Measurements from ENCODE around the gene CD163L1.

Gene CD163L1

DNA sequence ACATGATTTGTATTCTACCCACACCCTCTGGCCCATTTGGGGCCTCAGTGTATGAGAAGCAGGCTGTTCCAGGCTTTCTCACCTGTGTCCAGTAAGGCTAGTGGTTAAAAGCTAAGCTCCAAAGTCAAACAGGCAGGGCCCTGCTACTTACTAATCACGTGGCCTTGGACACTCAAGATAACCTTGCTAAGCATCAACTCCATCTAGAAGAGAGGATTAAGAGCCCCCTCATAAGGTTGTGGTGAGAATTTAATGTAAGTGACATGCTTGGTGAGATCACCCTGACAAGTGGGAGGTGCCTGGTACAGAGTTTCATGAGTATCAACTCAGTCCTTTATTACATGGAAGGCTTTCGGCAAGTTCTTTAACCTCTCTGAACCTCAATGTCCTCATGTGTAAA is 122.3 kb downstream of the CD163L1 start:
- no peak for DNase-seq

DNA sequence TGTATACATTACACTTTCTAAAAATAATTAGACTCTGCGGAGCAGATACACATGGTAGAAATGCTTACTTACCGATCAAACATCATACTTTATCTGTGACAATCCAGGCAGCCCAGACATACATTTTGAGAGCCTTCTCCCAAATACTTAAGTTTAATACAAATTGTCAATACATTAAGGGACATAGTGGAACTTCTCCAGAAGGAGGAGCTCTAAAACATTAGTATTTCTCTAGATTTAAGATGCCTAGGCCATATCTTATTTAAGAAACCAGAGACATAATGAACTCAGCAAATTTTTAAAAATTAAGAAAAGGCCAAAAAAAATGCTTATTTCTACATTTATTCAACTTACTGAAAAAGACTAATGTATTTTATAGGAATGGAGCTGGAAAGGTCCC is 124.0 kb downstream of the CD163L1 start:
- peak; percentile 9 for DNase-seq

DNA sequence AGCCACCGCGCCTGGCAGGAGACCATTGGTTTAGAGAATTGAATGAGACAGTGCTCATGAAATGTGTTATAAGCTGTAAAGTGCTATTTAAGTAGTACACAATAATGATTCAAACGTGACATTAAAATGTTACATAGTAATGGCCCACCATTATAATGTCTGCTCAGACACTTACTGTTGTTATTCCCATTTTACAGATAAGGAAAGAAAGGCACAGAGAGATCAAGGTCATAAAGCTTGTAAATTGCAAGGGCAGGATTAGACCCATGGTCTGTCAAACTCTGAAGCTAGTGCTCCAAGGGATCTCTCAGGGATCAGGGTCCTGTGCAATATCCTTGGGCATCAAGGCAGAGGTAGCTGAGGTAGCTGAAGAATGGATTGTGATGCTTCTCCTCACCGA is 133.9 kb downstream of the CD163L1 start:
- DNase-seq: no peak
